OCI-LY7 (cell line): ENCODE measurements around the gene HCST.

Experiments used
- EZH2phosphoT487 ChIP-seq: fragments of 200-600 bp; sonication (generic); IDR thresholded peaks from 2 replicates; pipeline ENCODE4 v1.6.1; 2018; ENCODE audit warnings: low read depth, borderline replicate concordance, mild to moderate bottlenecking, mixed run types, antibody characterized with exemption, low read length, moderate library complexity, mixed read lengths
- TF ChIP-seq, protein P1 (sequence below): fragments of 200-600 bp; sonication (generic); conservative IDR thresholded peaks from 2 replicates; pipeline ENCODE4 v1.5.1; 2014; ENCODE audit warnings: mild to moderate bottlenecking, antibody characterized with exemption, low read length, moderate library complexity, mixed read lengths

DNA sequence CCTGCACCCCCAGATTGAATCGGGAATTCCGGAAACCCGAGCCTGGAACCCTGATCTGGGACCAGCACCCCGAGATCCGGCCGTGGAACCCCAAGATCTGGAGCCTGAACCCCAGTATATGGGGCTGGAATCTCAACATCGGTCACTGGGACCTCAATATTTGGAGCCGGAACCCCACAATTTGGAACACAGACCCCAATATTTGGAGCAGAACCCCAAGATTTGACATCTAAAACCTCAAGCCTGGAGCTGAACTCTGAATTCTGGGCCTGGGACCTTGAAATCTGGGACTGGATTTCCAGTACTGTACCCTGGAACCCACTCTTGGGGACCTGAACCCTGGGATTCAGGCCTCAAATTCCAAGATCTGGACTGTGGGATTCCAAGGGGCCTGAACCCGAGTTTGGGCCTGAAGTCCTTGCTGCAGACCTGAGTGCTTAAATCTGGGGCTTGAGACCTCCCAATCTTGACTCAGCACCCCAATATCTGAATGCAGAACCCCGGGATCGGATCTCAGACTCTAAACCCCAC, 34.5 kb downstream of the HCST start:
- TF ChIP-seq, protein P1, sequence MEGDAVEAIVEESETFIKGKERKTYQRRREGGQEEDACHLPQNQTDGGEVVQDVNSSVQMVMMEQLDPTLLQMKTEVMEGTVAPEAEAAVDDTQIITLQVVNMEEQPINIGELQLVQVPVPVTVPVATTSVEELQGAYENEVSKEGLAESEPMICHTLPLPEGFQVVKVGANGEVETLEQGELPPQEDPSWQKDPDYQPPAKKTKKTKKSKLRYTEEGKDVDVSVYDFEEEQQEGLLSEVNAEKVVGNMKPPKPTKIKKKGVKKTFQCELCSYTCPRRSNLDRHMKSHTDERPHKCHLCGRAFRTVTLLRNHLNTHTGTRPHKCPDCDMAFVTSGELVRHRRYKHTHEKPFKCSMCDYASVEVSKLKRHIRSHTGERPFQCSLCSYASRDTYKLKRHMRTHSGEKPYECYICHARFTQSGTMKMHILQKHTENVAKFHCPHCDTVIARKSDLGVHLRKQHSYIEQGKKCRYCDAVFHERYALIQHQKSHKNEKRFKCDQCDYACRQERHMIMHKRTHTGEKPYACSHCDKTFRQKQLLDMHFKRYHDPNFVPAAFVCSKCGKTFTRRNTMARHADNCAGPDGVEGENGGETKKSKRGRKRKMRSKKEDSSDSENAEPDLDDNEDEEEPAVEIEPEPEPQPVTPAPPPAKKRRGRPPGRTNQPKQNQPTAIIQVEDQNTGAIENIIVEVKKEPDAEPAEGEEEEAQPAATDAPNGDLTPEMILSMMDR: no peak
- no peak for TF ChIP-seq EZH2phosphoT487
